Measurements from ENCODE around the gene MFGE8.

The MFGE8 gene

GRCh38 chr15:88950600-88951160 lies 37.5 kb upstream of the MFGE8 start:
- TF ChIP-seq, protein P1, sequence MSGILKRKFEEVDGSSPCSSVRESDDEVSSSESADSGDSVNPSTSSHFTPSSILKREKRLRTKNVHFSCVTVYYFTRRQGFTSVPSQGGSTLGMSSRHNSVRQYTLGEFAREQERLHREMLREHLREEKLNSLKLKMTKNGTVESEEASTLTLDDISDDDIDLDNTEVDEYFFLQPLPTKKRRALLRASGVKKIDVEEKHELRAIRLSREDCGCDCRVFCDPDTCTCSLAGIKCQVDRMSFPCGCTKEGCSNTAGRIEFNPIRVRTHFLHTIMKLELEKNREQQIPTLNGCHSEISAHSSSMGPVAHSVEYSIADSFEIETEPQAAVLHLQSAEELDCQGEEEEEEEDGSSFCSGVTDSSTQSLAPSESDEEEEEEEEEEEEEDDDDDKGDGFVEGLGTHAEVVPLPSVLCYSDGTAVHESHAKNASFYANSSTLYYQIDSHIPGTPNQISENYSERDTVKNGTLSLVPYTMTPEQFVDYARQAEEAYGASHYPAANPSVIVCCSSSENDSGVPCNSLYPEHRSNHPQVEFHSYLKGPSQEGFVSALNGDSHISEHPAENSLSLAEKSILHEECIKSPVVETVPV (CRISPR knock-in tag; IDR thresholded peaks at IDR 0.05) = no peak
- TF ChIP-seq TOX (CRISPR knock-in tag; IDR thresholded peaks at IDR 0.05; ENCODE audit: borderline replicate concordance) (no peak), RARB (CRISPR knock-in tag; IDR thresholded peaks at IDR 0.05) (no peak), ZNF565 (CRISPR knock-in tag; conservative IDR thresholded peaks at IDR 0.05; ENCODE audit: low read depth) (no peak), ZNF70 (CRISPR knock-in tag; IDR thresholded peaks at IDR 0.05) (no peak), SNAI2 (CRISPR knock-in tag; IDR thresholded peaks at IDR 0.05) (no peak)
- TF ChIP-seq, protein P2, sequence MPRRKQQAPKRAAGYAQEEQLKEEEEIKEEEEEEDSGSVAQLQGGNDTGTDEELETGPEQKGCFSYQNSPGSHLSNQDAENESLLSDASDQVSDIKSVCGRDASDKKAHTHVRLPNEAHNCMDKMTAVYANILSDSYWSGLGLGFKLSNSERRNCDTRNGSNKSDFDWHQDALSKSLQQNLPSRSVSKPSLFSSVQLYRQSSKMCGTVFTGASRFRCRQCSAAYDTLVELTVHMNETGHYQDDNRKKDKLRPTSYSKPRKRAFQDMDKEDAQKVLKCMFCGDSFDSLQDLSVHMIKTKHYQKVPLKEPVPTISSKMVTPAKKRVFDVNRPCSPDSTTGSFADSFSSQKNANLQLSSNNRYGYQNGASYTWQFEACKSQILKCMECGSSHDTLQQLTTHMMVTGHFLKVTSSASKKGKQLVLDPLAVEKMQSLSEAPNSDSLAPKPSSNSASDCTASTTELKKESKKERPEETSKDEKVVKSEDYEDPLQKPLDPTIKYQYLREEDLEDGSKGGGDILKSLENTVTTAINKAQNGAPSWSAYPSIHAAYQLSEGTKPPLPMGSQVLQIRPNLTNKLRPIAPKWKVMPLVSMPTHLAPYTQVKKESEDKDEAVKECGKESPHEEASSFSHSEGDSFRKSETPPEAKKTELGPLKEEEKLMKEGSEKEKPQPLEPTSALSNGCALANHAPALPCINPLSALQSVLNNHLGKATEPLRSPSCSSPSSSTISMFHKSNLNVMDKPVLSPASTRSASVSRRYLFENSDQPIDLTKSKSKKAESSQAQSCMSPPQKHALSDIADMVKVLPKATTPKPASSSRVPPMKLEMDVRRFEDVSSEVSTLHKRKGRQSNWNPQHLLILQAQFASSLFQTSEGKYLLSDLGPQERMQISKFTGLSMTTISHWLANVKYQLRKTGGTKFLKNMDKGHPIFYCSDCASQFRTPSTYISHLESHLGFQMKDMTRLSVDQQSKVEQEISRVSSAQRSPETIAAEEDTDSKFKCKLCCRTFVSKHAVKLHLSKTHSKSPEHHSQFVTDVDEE (CRISPR knock-in tag; IDR thresholded peaks at IDR 0.05) = no peak
- no peak for ATAC-seq

GRCh38 chr15:88949734-88950400 lies 36.7 kb upstream of the MFGE8 start:
- no peak for ATAC-seq
- TF ChIP-seq, protein P3, sequence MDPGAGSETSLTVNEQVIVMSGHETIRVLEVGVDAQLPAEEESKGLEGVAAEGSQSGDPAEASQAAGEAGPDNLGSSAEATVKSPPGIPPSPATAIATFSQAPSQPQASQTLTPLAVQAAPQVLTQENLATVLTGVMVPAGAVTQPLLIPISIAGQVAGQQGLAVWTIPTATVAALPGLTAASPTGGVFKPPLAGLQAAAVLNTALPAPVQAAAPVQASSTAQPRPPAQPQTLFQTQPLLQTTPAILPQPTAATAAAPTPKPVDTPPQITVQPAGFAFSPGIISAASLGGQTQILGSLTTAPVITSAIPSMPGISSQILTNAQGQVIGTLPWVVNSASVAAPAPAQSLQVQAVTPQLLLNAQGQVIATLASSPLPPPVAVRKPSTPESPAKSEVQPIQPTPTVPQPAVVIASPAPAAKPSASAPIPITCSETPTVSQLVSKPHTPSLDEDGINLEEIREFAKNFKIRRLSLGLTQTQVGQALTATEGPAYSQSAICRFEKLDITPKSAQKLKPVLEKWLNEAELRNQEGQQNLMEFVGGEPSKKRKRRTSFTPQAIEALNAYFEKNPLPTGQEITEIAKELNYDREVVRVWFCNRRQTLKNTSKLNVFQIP (CRISPR knock-in tag; IDR thresholded peaks at IDR 0.05; ENCODE audit: borderline replicate concordance, low read depth) = no peak
- TF ChIP-seq TOX (CRISPR knock-in tag; IDR thresholded peaks at IDR 0.05; ENCODE audit: borderline replicate concordance) (no peak), PPARA (CRISPR knock-in tag; IDR thresholded peaks at IDR 0.05; ENCODE audit: borderline replicate concordance) (no peak), ARNTL (CRISPR knock-in tag; IDR thresholded peaks at IDR 0.05; ENCODE audit: borderline replicate concordance, low read depth) (no peak), PATZ1 (CRISPR knock-in tag; IDR thresholded peaks at IDR 0.05; ENCODE audit: borderline replicate concordance) (no peak), SNAI2 (CRISPR knock-in tag; IDR thresholded peaks at IDR 0.05) (no peak), ZNF565 (CRISPR knock-in tag; conservative IDR thresholded peaks at IDR 0.05; ENCODE audit: low read depth) (no peak), ISL1 (CRISPR knock-in tag; IDR thresholded peaks at IDR 0.05) (no peak)

DNA sequence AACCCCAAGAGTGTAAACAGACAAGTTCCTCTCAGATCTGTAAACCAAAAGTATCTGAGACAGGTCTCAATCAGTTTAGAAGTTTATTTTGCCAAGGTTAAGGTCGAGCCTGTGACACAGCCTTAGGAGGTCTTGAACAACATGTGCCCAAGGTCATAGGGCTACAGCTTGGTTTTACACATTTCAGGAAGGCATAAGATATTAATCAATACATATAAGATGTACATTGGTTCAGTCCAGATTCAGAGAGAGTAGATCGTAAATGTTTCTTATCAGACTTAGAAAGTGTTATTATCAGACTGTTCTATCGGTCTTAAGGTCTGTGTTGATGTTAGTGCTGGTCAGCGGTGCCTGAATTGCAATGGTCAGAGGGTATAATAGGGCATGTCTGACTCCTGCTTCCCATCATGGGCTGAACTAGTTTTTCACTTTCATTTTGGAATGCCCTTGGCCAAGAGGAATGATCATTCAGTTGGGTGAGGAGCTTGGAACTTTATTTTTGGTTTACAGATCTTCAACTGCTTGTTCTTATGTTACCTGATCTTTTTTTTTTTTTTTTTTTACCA lies 27.0 kb upstream of the MFGE8 start:
- ATAC-seq = no peak
- TF ChIP-seq ZNF565 (CRISPR knock-in tag; conservative IDR thresholded peaks at IDR 0.05; ENCODE audit: low read depth) (no peak), ZFP3 (CRISPR knock-in tag; IDR thresholded peaks at IDR 0.05) (no peak), PATZ1 (CRISPR knock-in tag; IDR thresholded peaks at IDR 0.05; ENCODE audit: borderline replicate concordance) (no peak), ESRRG (CRISPR knock-in tag; IDR thresholded peaks at IDR 0.05) (no peak), ZNF70 (CRISPR knock-in tag; IDR thresholded peaks at IDR 0.05) (no peak), TCF4 (CRISPR knock-in tag; IDR thresholded peaks at IDR 0.05; ENCODE audit: borderline replicate concordance) (no peak), BACH2 (CRISPR knock-in tag; IDR thresholded peaks at IDR 0.05; ENCODE audit: borderline replicate concordance) (no peak), PPARA (CRISPR knock-in tag; IDR thresholded peaks at IDR 0.05; ENCODE audit: borderline replicate concordance) (no peak), OSR1 (CRISPR knock-in tag; IDR thresholded peaks at IDR 0.05) (no peak), GLIS3 (CRISPR knock-in tag; IDR thresholded peaks at IDR 0.05) (no peak), ISL1 (CRISPR knock-in tag; IDR thresholded peaks at IDR 0.05) (no peak)
- TF ChIP-seq, protein P4, sequence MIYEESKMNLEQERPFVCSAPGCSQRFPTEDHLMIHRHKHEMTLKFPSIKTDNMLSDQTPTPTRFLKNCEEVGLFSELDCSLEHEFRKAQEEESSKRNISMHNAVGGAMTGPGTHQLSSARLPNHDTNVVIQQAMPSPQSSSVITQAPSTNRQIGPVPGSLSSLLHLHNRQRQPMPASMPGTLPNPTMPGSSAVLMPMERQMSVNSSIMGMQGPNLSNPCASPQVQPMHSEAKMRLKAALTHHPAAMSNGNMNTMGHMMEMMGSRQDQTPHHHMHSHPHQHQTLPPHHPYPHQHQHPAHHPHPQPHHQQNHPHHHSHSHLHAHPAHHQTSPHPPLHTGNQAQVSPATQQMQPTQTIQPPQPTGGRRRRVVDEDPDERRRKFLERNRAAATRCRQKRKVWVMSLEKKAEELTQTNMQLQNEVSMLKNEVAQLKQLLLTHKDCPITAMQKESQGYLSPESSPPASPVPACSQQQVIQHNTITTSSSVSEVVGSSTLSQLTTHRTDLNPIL (CRISPR knock-in tag; IDR thresholded peaks at IDR 0.05; ENCODE audit: low read depth) = no peak
- TF ChIP-seq, protein P3 (CRISPR knock-in tag; IDR thresholded peaks at IDR 0.05; ENCODE audit: borderline replicate concordance, low read depth) = no peak
- TF ChIP-seq, protein P1 (CRISPR knock-in tag; IDR thresholded peaks at IDR 0.05) = no peak

Data from SK-N-SH treated with all-trans-retinoic acid at 6 μM for 48 hours (cell line).